ENCODE data around the gene IMMP2L.
"Not testable (repeated sequence)": the region's sequence is repeated elsewhere in the genome, so short reads cannot be mapped to it uniquely, and the experiment has no call there.

The IMMP2L gene

GRCh38 chr7:111339006-111339405, 223.3 kb downstream of the IMMP2L start:
- DNase-seq (ENCODE audit: low read depth in 2 of 2): no peak

- no peak for DNase-seq (ENCODE audit: low read depth in 2 of 2)
Measured at GRCh38 chr7:111333010-111333409, 229.3 kb downstream of the IMMP2L start.

DNA sequence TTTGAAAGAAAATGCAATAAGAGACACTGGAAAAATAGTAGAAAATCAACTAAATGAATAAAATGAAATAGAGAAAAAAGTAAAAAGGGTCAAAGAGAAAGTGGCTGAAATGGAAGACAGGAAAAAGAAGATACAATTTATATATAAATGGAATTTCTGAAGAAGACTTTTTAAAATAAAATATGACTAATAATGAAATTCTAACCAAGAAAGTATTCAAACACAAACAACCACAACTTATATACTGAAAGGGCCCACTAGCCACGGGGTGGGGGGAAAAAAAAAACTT, 232.1 kb downstream of the IMMP2L start:
- no peak for DNase-seq (ENCODE audit: low read depth in 2 of 2)

- no peak for DNase-seq (ENCODE audit: low read depth in 2 of 2)
Measured at GRCh38 chr7:111329367-111330234, 232.7 kb downstream of the IMMP2L start.

DNA sequence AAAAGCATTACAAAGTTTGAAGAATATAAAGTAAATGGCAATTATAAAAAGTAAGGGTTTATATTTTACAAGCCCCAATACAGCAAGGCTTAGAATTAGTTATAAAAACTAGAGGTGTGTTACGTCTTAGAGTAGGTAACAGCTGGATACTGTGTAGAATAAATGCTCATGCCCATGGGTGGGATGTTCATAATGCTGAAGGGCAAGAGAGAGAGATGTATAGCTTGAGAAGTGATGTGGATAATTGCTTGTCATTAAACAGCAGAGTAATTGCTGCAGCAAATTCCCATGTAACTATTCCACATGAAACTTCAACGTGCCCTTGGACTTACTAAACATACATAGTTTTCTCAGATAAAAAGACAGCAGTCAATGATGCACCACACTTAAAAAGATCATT, 233.8 kb downstream of the IMMP2L start:
- no peak for DNase-seq (ENCODE audit: low read depth in 2 of 2)

DNA sequence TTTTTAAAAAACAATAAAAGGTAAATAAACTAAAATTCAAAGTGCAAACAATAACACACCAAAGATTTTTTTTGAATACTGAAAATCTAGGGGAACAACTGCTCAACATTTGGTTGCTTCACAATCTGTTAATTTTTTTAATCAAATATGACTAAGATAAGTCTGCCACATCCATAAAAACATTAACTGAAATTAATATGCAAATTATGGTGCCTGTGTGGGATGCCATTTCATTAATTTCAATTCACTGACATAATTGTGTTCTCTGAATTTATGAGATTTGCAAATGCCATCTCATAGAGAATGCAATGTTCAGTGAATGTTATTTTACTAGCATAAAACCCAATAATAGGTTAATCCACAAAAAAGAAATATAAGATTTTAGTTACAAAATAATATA, 237.5 kb downstream of the IMMP2L start:
- no peak for DNase-seq (ENCODE audit: low read depth in 2 of 2)

DNA sequence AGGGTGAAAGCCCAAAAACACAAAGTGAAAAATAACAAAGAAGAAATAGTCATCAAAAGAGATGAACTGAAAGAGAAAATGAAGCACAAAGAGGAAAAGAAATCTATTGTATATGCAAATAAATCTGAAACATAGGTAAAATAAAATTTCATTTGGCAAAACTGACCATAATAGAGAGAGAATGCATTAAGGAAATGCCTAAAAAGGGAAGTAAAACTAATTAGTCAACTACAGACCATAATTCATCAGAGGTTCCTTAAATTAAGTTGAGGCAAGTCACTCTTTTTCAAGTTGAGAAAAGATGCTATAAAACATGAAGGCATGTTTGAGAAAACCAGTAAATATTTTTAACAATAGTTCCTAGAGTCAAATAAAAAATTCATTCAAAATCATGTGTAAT, 238.1 kb downstream of the IMMP2L start:
- no peak for DNase-seq (ENCODE audit: low read depth in 2 of 2)

- not testable (repeated sequence) for DNase-seq (ENCODE audit: low read depth in 2 of 2)
Measured at GRCh38 chr7:111323670-111324069, 238.6 kb downstream of the IMMP2L start.

DNA sequence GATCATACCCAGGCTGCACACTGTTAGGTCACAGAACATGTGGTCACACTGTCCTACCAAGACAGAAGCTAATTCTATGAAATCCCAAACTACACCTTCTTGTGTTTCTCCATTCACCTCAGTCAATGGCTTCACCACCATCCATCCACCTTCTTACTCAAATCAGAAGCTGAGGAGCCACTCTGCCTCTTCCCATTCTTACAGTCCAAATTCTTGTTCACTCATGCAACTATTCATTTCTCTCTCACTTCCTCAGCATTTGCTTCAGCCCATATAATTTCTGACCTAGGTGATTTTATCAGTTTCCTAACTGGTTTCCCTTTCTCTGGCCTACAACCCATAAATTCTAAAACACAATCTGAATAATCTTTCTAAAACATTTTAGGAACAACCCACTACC, 242.2 kb downstream of the IMMP2L start:
- DNase-seq (ENCODE audit: low read depth in 2 of 2): no peak

DNA sequence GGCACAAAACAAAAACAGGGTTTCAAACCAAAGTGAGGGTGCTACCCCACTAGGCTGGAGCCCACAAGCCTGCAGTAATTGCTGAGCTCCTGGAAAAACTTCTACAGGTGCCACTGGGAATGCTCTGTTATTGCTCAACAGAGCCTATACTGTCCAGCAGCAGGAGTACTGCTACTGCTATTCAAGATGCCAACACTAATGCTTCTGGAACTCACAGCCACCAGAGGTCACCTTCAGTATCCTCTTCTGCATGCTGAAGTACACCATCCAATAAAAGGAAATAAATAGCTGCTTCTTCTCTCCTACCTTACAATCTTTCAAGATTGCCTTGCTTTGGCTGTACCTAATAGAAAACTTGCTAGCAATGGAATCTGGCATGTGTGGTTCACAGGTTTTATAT, 249.3 kb downstream of the IMMP2L start:
- no peak for DNase-seq (ENCODE audit: low read depth in 2 of 2)

- no peak for DNase-seq (ENCODE audit: low read depth in 2 of 2)
Measured at GRCh38 chr7:111308691-111309090, 253.6 kb downstream of the IMMP2L start.

GRCh38 chr7:111301891-111302290, 260.4 kb downstream of the IMMP2L start:
- no peak for DNase-seq (ENCODE audit: low read depth in 2 of 2)

GRCh38 chr7:111294494-111294893, 267.8 kb downstream of the IMMP2L start:
- no peak for DNase-seq (ENCODE audit: low read depth in 2 of 2)

GRCh38 chr7:111292026-111292470, 270.2 kb downstream of the IMMP2L start:
- DNase-seq (ENCODE audit: low read depth in 2 of 2): no peak

DNA sequence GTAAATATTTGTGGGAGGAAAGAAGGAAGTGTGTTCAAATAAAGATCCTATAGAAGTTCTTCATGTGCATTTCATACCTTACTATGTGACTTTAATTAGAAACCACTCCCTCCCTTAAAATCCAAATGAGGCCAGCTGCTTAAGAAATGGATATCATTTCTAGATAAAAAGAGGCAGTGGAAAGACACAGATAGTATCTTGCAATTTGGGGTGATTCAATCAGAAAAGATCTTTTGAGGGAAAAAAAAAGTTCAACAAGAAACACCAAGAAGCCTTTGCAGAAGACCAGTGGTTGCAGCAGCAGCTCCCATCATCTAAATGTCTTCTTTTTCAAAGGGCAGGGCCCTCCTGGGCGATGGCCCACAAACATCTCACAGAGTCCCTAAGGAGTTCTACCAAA, 271.3 kb downstream of the IMMP2L start:
- no peak for DNase-seq (ENCODE audit: low read depth in 2 of 2)

- no peak for DNase-seq (ENCODE audit: low read depth in 2 of 2)
Measured at GRCh38 chr7:111290419-111290818, 271.9 kb downstream of the IMMP2L start.

DNA sequence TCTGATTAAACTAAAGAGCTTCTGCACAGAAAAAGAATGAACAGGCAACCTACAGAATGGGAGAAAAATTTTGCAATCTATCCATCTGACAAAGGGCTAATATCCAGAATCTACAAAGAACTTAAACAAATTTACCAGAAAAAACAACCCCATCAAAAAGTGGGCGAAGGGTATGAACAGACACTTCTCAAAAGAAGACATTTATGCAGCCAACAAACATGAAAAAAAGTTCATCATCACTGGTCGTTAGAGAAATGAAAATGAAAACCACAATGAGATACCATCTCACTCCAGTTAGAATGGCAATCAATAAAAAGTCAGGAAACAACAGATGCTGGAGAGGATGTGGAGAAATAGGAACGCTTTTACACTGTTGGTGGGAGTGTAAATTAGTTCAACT, 273.9 kb downstream of the IMMP2L start:
- DNase-seq (ENCODE audit: low read depth in 2 of 2): not testable (repeated sequence)

- no peak for DNase-seq (ENCODE audit: low read depth in 2 of 2)
Measured at GRCh38 chr7:111282626-111283025, 279.7 kb downstream of the IMMP2L start.

DNA sequence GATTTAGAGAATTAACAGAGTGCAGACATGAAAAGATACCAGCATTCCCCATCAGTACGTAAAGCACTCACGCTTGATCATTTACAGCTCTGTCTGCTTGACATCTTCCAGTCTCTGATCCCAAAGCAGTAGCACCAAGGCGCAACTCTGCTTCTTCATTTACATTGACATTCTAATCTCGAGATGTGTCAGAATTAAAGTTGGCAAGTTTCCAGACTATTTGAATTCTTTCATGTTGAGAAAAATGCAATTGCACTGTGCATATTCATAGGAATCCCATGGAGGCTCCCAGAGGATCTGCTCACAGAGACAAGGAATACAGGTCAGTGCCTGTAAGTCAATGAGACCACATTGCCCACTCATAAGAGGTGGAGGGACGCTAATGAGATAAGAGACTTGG, 287.4 kb downstream of the IMMP2L start:
- DNase-seq (ENCODE audit: low read depth in 2 of 2): no peak

DNA sequence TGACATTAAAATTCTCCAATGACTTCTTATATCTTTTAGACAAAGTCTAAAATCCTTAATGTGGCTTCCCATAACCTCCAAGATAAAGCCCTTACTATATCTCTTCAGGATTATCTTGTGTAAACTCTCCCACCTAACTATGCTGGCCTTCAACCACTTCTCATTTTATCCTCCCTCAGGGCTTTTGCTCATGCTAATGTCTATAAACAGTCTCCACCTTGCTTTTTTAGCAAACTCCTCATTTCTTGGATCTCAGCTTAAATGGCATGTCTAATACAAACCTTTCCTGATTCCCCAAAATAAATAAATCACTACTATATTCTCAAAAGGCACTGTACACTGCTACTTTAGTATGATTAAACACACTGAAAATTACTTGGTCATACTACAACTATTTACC, 290.2 kb downstream of the IMMP2L start:
- no peak for DNase-seq (ENCODE audit: low read depth in 2 of 2)

DNA sequence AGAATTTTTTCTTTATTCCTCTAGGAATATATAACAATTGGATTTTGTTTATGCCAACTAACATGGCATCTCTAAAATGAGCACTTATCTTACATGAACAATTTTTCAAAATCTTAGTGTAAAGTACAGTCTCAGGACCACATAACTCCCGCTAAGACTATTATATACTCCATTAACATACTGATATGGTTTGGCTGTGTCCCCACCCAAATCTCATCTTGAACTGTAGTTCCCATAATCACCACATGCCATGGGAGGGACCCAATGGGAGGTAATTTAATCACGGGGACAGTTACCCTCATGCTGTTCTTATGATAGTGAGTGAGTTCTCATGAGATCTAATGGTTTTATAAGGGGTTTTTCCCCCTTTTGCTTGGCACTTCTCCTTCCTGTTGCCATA, 291.5 kb downstream of the IMMP2L start:
- DNase-seq (ENCODE audit: low read depth in 2 of 2): not testable (repeated sequence)

DNA sequence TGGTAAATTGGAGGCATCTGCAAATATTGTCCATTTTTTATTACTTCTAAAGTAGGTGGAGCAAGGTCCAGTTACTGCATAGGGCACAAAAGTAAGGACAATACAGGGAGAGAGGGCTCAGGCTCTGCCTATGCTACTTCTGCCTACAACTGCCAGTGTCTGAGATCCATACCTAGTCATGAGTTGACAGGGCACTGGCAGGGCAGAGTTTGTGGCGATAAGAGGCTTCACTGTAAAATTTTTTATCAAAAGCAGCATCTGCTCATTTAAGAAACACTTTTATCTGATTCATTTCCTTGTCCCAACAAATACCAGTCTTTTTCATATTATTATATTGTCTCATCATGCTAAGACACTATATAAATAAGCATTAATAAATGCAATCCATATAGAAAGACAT, 293.4 kb downstream of the IMMP2L start:
- no peak for DNase-seq (ENCODE audit: low read depth in 2 of 2)

DNA sequence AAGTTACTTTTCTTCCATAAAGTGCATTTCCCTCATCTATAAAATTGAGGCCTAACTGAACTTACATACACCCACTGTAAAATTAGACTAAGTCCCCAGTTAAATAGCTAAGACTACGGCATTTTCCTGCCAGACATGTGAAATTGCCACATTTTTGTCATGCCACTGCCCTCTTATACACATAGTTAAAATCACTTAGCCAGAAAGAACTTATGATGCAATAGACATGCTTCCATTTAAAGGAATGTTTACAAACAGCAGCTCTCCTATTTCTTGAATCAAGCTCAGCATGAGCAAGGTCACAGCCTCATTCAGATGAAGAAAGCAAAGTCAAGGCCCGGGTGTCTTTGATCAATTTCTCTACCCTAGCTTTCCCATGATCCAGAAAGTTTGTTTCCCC, 295.7 kb downstream of the IMMP2L start:
- no peak for DNase-seq (ENCODE audit: low read depth in 2 of 2)

GRCh38 chr7:111265394-111265793, 296.9 kb downstream of the IMMP2L start:
- no peak for DNase-seq (ENCODE audit: low read depth in 2 of 2)

Data from activated CD4-positive, alpha-beta T cell treated with anti-CD3 and anti-CD28 coated beads for 24 hours (primary cell).